HG02973 (cell line): ENCODE measurements around the gene SLC5A4.

Experiments
- ATAC-seq: cut with Tn5 transposase; IDR thresholded peaks from one replicate; pipeline ENCODE4 v1.9.1; 2021; ENCODE audit warnings: moderate library complexity; ENCODE audit not compliant: unreplicated experiment

SLC5A4 gene

GRCh38 chr22:32233091-32233490 is 22.1 kb downstream of the SLC5A4 start:
- no peak for ATAC-seq

- ATAC-seq = no peak
Measured at GRCh38 chr22:32232191-32232830, 22.8 kb downstream of the SLC5A4 start.

- ATAC-seq = no peak
Measured at GRCh38 chr22:32226326-32227104, 28.6 kb downstream of the SLC5A4 start.

GRCh38 chr22:32222991-32223390 is 32.2 kb downstream of the SLC5A4 start:
- no peak for ATAC-seq

GRCh38 chr22:32219026-32219425 is 36.1 kb downstream of the SLC5A4 start:
- ATAC-seq = no peak

GRCh38 chr22:32218470-32218869 is 36.7 kb downstream of the SLC5A4 start:
- no peak for ATAC-seq

- no peak for ATAC-seq
Measured at GRCh38 chr22:32217465-32217864, 37.7 kb downstream of the SLC5A4 start.

- no peak for ATAC-seq
Measured at GRCh38 chr22:32216911-32217310, 38.2 kb downstream of the SLC5A4 start.

GRCh38 chr22:32211011-32211410 is 44.1 kb downstream of the SLC5A4 start:
- ATAC-seq = no peak

GRCh38 chr22:32208681-32209080 is 46.5 kb downstream of the SLC5A4 start:
- ATAC-seq = no peak

GRCh38 chr22:32207971-32208480 is 47.1 kb downstream of the SLC5A4 start:
- no peak for ATAC-seq

- ATAC-seq = no peak
Measured at GRCh38 chr22:32206774-32207758, 48.1 kb downstream of the SLC5A4 start.

GRCh38 chr22:32205974-32206773 is 49.0 kb downstream of the SLC5A4 start:
- ATAC-seq = no peak

GRCh38 chr22:32204856-32205722 is 50.1 kb downstream of the SLC5A4 start, which contains the start of gene RFPL2:
Gene RFPL2, minus strand, starts transcription at chr22:32205073. Its CDS starts 2,622 bp downstream, at chr22:32202451.
- no peak for ATAC-seq

- ATAC-seq = no peak
Measured at GRCh38 chr22:32204040-32204855, 50.9 kb downstream of the SLC5A4 start.

GRCh38 chr22:32203181-32204039 is 51.7 kb downstream of the SLC5A4 start:
- no peak for ATAC-seq

- no peak for ATAC-seq
Measured at GRCh38 chr22:32202539-32203180, 52.5 kb downstream of the SLC5A4 start.
